Neural progenitor cell (in vitro differentiated cells): ENCODE data around the gene TMEM134. TPM values are rescaled to one million over a fixed set of nuclear protein-coding genes. Genes with fewer than 3 reads are reported as not detected.

Experiments used
- DNase-seq: peaks from one replicate; pipeline ENCODE4 v3.0.0-alpha.2; 2016; ENCODE audit warnings: low spot score
- H2AFZ ChIP-seq: fragments of 200-600 bp; sonication (generic); replicated peaks from 2 replicates; pipeline ENCODE4 v1.6.1; 2016; ENCODE audit warnings: antibody characterized with exemption
- H3F3A ChIP-seq: fragments of 200-600 bp; sonication (generic); 2 replicates; pipeline ENCODE4 v1.6.1; 2016; ENCODE audit warnings: antibody characterized with exemption, low read depth
- H3K27ac ChIP-seq: fragments of 200-600 bp; sonication (generic); 2 replicates; pipeline ENCODE4 v1.5.1; 2016; ENCODE audit warnings: mild to moderate bottlenecking
- H3K27me3 ChIP-seq: fragments of 200-600 bp; sonication (generic); 2 replicates; pipeline ENCODE4 v1.6.1; 2016; ENCODE audit warnings: mild to moderate bottlenecking, moderate library complexity
- H3K36me3 ChIP-seq: fragments of 200-600 bp; sonication (generic); 2 replicates; pipeline ENCODE4 v1.5.1; 2016
- H3K4me1 ChIP-seq: fragments of 200-600 bp; sonication (generic); 2 replicates; pipeline ENCODE4 v1.6.1; 2016; ENCODE audit warnings: mixed run types
- H3K4me2 ChIP-seq: fragments of 200-600 bp; sonication (generic); 2 replicates; pipeline ENCODE4 v1.6.1; 2016
- H3K4me3 ChIP-seq: fragments of 200-600 bp; sonication (generic); 2 replicates; pipeline ENCODE4 v1.5.1; 2016
- H3K79me2 ChIP-seq: fragments of 200-600 bp; sonication (generic); 2 replicates; pipeline ENCODE4 v1.6.1; 2016; ENCODE audit warnings: low read depth
- H3K9ac ChIP-seq: fragments of 200-600 bp; sonication (generic); 2 replicates; pipeline ENCODE4 v1.6.1; 2016
- H3K9me3 ChIP-seq: fragments of 200-600 bp; sonication (generic); 2 replicates; pipeline ENCODE4 v1.5.1; 2016; ENCODE audit warnings: low read depth
- H4K20me1 ChIP-seq: fragments of 200-600 bp; sonication (generic); 2 replicates; pipeline ENCODE4 v1.6.1; 2016; ENCODE audit warnings: low read depth
- H3K27ac Mint-ChIP-seq: 3 replicates; pipeline ENCODE4 v1.8.0; 2021; ENCODE audit warnings: mixed read lengths
- H3K27me3 Mint-ChIP-seq: 2 replicates; pipeline ENCODE4 v1.8.0; 2022; ENCODE audit warnings: low read depth, mild to moderate bottlenecking, inconsistent platforms, moderate library complexity, mixed read lengths; ENCODE audit not compliant: insufficient read depth
- H3K36me3 Mint-ChIP-seq: 3 replicates; pipeline ENCODE4 v1.8.0; 2021; ENCODE audit warnings: mixed read lengths
- H3K4me1 Mint-ChIP-seq: 3 replicates; pipeline ENCODE4 v1.8.0; 2021; ENCODE audit warnings: mixed read lengths
- H3K4me3 Mint-ChIP-seq: 3 replicates; pipeline ENCODE4 v1.8.0; 2021; ENCODE audit warnings: mild to moderate bottlenecking, moderate library complexity, mixed read lengths
- H3K9me3 Mint-ChIP-seq: 3 replicates; pipeline ENCODE4 v1.8.0; 2020; ENCODE audit warnings: mixed read lengths
- EZH2 ChIP-seq: fragments of 200-600 bp; sonication (generic); IDR thresholded peaks from 2 replicates; pipeline ENCODE4 v1.6.1; 2017; ENCODE audit warnings: antibody characterized with exemption, mild to moderate bottlenecking, moderate library complexity
- EZH2phosphoT487 ChIP-seq: fragments of 200-600 bp; sonication (generic); IDR thresholded peaks from 2 replicates; pipeline ENCODE4 v1.6.1; 2017; ENCODE audit warnings: antibody characterized with exemption
- total RNA-seq: library from RNA; depleted of rRNA; stranded (reverse); fragments of >200 nt; gene quantifications from 2 replicates; pipeline ENCODE4 v1.2.3, GENCODE V29; 2015; ENCODE audit warnings: low replicate concordance
- TF ChIP-seq, protein P1 (sequence below): fragments of 200-600 bp; sonication (generic); IDR thresholded peaks from 2 replicates; pipeline ENCODE4 v1.5.1; 2017; ENCODE audit warnings: antibody characterized with exemption, mild to moderate bottlenecking

Gene TMEM134
- total RNA-seq, 1 donor from 2014 or later, result 68.1 TPM

GRCh38 chr11:67417425-67417824 is 51.6 kb downstream of the TMEM134 start:
- H3K9ac ChIP-seq, result no peak overlapping the region
- Mint-ChIP-seq H3K4me1 (peaks cover 22% of the 10 kb centered on the region), H3K4me3 (no peak overlapping the region), H3K36me3 (no peaks in the 10 kb centered on the region), H3K27me3 (peaks cover 23% of the 10 kb centered on the region), H3K9me3 (no peaks in the 10 kb centered on the region), H3K27ac (no peak overlapping the region)
- H3K36me3 ChIP-seq, result no peaks in the 10 kb centered on the region
- H2AFZ ChIP-seq, result no peak overlapping the region
- no peaks in the 10 kb centered on the region for H3K79me2 ChIP-seq
- no peak overlapping the region for H3K4me2 ChIP-seq
- H3K9me3 ChIP-seq, result no peaks in the 10 kb centered on the region
- H3K4me1 ChIP-seq, result peaks cover 9% of the 10 kb centered on the region
- DNase-seq, result no peak
- TF ChIP-seq EZH2phosphoT487, result no peak
- no peak for TF ChIP-seq EZH2
- TF ChIP-seq, protein P1, sequence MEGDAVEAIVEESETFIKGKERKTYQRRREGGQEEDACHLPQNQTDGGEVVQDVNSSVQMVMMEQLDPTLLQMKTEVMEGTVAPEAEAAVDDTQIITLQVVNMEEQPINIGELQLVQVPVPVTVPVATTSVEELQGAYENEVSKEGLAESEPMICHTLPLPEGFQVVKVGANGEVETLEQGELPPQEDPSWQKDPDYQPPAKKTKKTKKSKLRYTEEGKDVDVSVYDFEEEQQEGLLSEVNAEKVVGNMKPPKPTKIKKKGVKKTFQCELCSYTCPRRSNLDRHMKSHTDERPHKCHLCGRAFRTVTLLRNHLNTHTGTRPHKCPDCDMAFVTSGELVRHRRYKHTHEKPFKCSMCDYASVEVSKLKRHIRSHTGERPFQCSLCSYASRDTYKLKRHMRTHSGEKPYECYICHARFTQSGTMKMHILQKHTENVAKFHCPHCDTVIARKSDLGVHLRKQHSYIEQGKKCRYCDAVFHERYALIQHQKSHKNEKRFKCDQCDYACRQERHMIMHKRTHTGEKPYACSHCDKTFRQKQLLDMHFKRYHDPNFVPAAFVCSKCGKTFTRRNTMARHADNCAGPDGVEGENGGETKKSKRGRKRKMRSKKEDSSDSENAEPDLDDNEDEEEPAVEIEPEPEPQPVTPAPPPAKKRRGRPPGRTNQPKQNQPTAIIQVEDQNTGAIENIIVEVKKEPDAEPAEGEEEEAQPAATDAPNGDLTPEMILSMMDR, result no peak
- no peak overlapping the region for H3K27ac ChIP-seq
- peaks cover 17% of the 10 kb centered on the region for H3F3A ChIP-seq
- peaks cover 56% of the 10 kb centered on the region for H3K27me3 ChIP-seq
- H4K20me1 ChIP-seq, result no peaks in the 10 kb centered on the region
- H3K4me3 ChIP-seq, result no peak overlapping the region

DNA sequence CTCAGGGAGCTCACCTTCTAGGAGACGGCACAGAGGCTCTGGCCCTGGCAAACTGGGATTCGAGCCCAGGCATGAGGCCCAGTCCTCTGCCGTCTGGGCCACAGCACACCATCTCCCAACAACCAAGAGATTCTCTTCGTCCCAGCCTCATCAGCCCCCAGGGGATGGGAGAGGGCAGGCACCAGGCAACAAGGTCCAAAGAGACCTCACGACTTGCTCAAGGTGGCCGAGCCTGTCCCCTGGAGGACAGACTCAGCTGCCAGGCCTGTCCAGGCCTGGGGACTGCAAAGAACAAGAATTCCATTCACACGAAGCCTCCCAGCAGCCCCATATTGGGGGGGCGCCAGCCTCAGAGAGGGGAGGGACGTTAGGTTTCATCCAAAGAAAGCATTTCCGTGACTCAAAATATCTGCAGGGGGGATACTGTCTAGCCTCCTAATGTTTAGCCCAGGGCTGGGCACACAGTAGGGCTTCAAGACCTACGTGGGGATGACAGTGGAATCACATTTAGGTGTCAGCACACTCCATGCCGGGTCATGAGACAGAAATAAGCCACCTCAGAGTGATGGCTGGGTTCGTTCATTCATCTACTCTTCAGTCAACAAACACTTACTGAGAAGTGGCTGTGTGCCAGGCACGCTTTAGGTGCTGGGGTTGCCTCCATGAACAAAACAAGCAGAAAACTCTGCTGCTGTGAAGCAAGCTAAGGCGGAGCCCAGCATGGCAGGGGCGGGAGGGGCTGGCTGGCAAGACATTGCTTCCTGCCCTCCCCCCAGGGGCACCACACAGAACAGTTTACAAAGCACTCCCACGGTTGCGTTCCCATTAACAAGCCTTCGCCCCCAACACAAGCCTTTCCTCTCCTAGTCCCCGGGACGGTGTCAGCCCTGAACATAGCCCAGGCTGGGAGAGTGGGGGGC is 52.4 kb downstream of the TMEM134 start:
- peaks cover 10% of the 10 kb centered on the region for H3K4me1 ChIP-seq
- peaks cover 26% of the 10 kb centered on the region for H3K27me3 Mint-ChIP-seq
- H2AFZ ChIP-seq, result no peak overlapping the region
- no peak overlapping the region for H3K27ac Mint-ChIP-seq
- H3K4me3 Mint-ChIP-seq, result peak overlapping the region; percentile 64
- no peak for DNase-seq
- H3K9me3 ChIP-seq, result no peaks in the 10 kb centered on the region
- H3K9me3 Mint-ChIP-seq, result no peaks in the 10 kb centered on the region
- no peak overlapping the region for H3K9ac ChIP-seq
- H3F3A ChIP-seq, result peaks cover 17% of the 10 kb centered on the region
- no peak overlapping the region for H3K27ac ChIP-seq
- TF ChIP-seq, protein P1, result no peak
- TF ChIP-seq EZH2phosphoT487 (no peak), EZH2 (no peak)
- H3K36me3 ChIP-seq, result no peaks in the 10 kb centered on the region
- no peak overlapping the region for H3K4me3 ChIP-seq
- H3K4me1 Mint-ChIP-seq, result peaks cover 22% of the 10 kb centered on the region
- H3K79me2 ChIP-seq, result no peaks in the 10 kb centered on the region
- peaks cover 56% of the 10 kb centered on the region for H3K27me3 ChIP-seq
- H3K36me3 Mint-ChIP-seq, result no peaks in the 10 kb centered on the region
- no peaks in the 10 kb centered on the region for H4K20me1 ChIP-seq
- no peak overlapping the region for H3K4me2 ChIP-seq

DNA sequence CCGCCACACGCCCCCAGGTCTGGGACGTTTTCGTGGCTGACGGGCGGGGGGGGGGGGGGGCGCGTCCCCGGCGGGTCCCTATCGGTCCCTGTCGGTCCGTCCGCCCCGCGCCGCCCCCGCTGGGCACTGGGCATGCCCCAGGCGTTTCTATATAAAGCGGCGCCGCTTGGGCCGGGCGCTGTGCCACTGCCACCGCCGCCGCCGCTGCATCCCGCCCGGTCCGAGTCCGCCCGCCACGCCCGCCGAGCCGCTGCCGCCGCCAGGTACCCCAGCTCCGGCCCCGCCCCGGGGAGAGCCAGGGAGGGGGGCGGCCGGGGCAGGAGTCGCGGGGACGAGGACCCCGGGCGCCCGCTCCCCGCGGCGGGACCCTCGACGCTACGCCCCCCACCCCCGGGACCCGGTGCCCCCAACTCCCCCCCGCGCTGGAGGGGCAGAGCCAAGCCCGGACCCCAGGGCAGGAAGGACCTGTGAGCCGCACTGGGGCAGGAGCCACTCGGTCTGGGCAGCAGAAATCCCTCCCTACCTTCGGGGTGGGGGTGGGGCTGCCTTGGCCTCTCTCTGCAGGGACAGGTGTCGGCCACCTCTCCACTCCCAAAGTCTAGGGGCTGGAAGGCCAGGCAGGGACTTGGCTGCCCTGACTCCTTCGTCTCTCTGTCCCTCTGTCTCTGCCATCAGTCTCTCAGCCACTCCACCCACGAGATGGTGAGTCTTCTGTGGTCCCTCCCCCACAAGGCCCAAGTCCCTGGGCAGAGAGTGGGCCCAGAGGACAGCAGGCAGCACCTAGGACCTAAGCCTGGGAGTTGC is 53.3 kb downstream of the TMEM134 start, which contains the start of gene CARNS1:
Gene CARNS1 (plus strand): TSS at position 178 of the 804 bp plus-strand sequence. CDS start 522 bp downstream, at position 700.
- peak within 1 kb of the TSS; percentile 48 for H2AFZ ChIP-seq
- H3K9ac ChIP-seq, result no peak within 1 kb of the TSS
- H3K79me2 ChIP-seq, result no peaks in the 10 kb centered on the region
- H3K27ac ChIP-seq, result no peak within 1 kb of the TSS
- DNase-seq, result peak; percentile 38
- peaks cover 23% of the 10 kb centered on the region for H3K4me1 Mint-ChIP-seq
- no peaks in the 10 kb centered on the region for H3K9me3 ChIP-seq
- no peaks in the 10 kb centered on the region for H3K36me3 ChIP-seq
- H3K4me2 ChIP-seq, result peak within 1 kb of the TSS; percentile 71
- peak within 1 kb of the TSS; percentile 67 for H3K4me3 Mint-ChIP-seq
- H3K27ac Mint-ChIP-seq, result no peak within 1 kb of the TSS
- H3K4me3 ChIP-seq, result peak within 1 kb of the TSS; percentile 48
- peaks cover 20% of the 10 kb centered on the region for H3K4me1 ChIP-seq
- no peaks in the 10 kb centered on the region for H3K9me3 Mint-ChIP-seq
- H3K27me3 Mint-ChIP-seq, result peaks cover 26% of the 10 kb centered on the region
- H3K36me3 Mint-ChIP-seq, result no peaks in the 10 kb centered on the region
- H3K27me3 ChIP-seq, result peaks cover 56% of the 10 kb centered on the region
- no peaks in the 10 kb centered on the region for H4K20me1 ChIP-seq
- TF ChIP-seq, protein P1, result no peak
- H3F3A ChIP-seq, result peaks cover 23% of the 10 kb centered on the region
